Measurements from ENCODE around the gene MYMK. TPM values are rescaled to one million over a fixed set of nuclear protein-coding genes. Genes with fewer than 3 reads are reported as not detected.

MYMK gene
- total RNA-seq, 2 donors from 2014 or later = not detected

GRCh38 chr9:133547116-133547515, 22.4 kb upstream of the MYMK start:
- Histone ChIP-seq H3K36me3 (replicated peaks in 1 of 2; ENCODE audit: insufficient read depth in 1 of 2, low read depth in 2 of 2) (no peaks in the 10 kb centered on the region), H3K9me3 (no peaks in the 10 kb centered on the region), H3K4me1 (no peaks in the 10 kb centered on the region), H3K27ac (no peak overlapping the region), H3K4me3 (no peak overlapping the region), H3K27me3 (no peaks in the 10 kb centered on the region)
- DNase-seq = no peak
- no peak for TF ChIP-seq CTCF (IDR thresholded peaks at IDR 0.05)
- no peak for TF ChIP-seq POLR2A (IDR thresholded peaks at IDR 0.05)
- intact Hi-C loops (cut with DNase I) = no loop called here
- ATAC-seq = no peak
- WGBS, 2 donors = 78 to 86% methylated on average over 10 to 15 of the region's 15 CpGs

GRCh38 chr9:133546287-133546680, 21.5 kb upstream of the MYMK start:
- DNase-seq = no peak

GRCh38 chr9:133545494-133546286, 20.9 kb upstream of the MYMK start:
- intact Hi-C loops (cut with DNase I) = no loop called here
- H3K36me3 ChIP-seq (replicated peaks in 1 of 2; ENCODE audit: insufficient read depth in 1 of 2, low read depth in 2 of 2) = no peaks in the 10 kb centered on the region
- ATAC-seq (peak; percentile 39), DNase-seq (no peak)
- WGBS, 2 donors = 70% methylated on average over 16 to 25 of the region's 25 CpGs
- no peak for TF ChIP-seq POLR2A (IDR thresholded peaks at IDR 0.05)
- TF ChIP-seq CTCF (IDR thresholded peaks at IDR 0.05) = no peak
- no peak overlapping the region for H3K4me3 ChIP-seq
- no peaks in the 10 kb centered on the region for H3K9me3 ChIP-seq
- no peaks in the 10 kb centered on the region for H3K27me3 ChIP-seq
- H3K4me1 ChIP-seq = no peaks in the 10 kb centered on the region
- peak overlapping the region in 1 of 4 donors; percentile 44 for H3K27ac ChIP-seq

More at GRCh38 chr9:133546287-133546680, 21.5 kb upstream of the MYMK start:
- Histone ChIP-seq H3K4me3 (no peak overlapping the region), H3K27ac (no peak overlapping the region), H3K4me1 (no peaks in the 10 kb centered on the region), H3K36me3 (replicated peaks in 1 of 2; ENCODE audit: insufficient read depth in 1 of 2, low read depth in 2 of 2) (no peaks in the 10 kb centered on the region), H3K27me3 (no peaks in the 10 kb centered on the region), H3K9me3 (no peaks in the 10 kb centered on the region)
- WGBS, 2 donors = 75% methylated on average over 8 of the region's 8 CpGs; no CpG with 5 or more reads in 1 of the 2 donors
- TF ChIP-seq CTCF (IDR thresholded peaks at IDR 0.05) (no peak), POLR2A (IDR thresholded peaks at IDR 0.05) (no peak)
- intact Hi-C loops (cut with DNase I) = no loop called here
- ATAC-seq = no peak

GRCh38 chr9:133543772-133544467, 19.2 kb upstream of the MYMK start:
- intact Hi-C loops (cut with DNase I) = no loop called here
- Histone ChIP-seq H3K4me1 (peaks cover 2% of the 10 kb centered on the region), H3K4me3 (no peak overlapping the region), H3K27ac (no peak overlapping the region), H3K27me3 (no peaks in the 10 kb centered on the region), H3K36me3 (replicated peaks in 1 of 2; ENCODE audit: insufficient read depth in 1 of 2, low read depth in 2 of 2) (no peaks in the 10 kb centered on the region), H3K9me3 (no peaks in the 10 kb centered on the region)
- DNase-seq (no peak), ATAC-seq (no peak)
- 67 to 78% methylated on average over 12 to 15 of the region's 16 CpGs for WGBS, 2 donors
- TF ChIP-seq POLR2A (IDR thresholded peaks at IDR 0.05) (no peak), CTCF (IDR thresholded peaks at IDR 0.05) (no peak)
